ENCODE data around the gene CEP57L1.
"Not testable (repeated sequence)": the region's sequence is repeated elsewhere in the genome, so short reads cannot be mapped to it uniquely, and the experiment has no call there.

The CEP57L1 gene

GRCh38 chr6:109074133-109074415, 21.2 kb upstream of the CEP57L1 start:
- DNase-seq, result no peak

DNA sequence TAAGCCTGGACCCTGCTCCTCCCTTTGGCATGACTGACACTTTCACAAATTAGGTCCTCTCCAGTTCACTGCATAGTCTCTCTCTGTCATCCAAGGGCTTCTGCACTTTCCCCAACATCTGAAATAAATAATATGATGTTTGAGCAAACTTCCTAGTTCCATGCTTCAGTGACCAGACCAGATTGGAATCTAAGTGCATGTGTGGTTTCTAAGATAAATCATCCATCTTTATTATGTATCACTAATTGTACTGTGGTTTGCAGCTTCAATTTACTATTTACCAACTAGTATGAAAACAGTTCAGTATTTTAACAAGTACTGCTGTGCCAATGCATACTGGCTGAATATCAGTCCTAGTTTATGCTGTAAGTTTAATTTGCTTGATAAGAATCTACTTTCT, 19.4 kb upstream of the CEP57L1 start:
- no peak for DNase-seq

DNA sequence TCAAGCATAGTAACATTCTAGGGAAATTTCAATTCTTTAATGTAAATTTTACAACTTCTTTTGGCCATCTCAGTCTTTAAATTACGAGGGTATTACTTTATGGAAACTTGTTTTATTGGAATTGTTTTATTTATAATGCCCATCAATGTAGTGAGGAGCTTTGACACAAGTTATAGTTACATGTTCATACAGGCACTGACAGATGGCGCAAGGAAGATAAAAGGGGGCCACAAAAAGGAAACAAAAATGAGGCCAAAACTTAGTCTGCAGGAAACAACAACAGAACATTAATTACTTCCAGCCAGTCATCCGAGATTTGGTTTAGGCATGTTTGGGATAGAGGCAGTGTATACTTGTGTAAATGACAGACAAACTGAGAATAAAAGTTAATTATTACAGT, 18.9 kb upstream of the CEP57L1 start:
- DNase-seq, result no peak

GRCh38 chr6:109079981-109080380, 15.3 kb upstream of the CEP57L1 start:
- DNase-seq, result no peak

DNA sequence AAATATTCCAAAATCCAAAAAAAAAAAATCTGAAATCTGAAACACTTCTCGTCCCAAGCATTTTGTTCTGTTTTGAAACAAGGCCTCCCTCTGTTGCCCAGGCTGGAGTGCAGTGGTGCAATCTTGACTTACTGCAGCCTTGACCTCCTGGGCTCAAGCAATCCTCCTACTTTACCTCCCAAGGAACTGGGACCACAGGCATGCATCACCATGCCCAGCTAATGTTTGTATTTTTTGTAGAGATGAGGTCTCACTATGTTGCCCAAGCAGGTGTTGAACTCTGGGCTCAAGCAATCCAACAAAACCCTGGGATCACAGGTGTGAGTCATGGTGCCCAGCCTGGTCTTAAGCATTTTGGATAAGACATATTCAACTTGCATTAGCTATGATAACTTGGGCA, 14.3 kb upstream of the CEP57L1 start:
- DNase-seq, result peak; percentile 12

DNA sequence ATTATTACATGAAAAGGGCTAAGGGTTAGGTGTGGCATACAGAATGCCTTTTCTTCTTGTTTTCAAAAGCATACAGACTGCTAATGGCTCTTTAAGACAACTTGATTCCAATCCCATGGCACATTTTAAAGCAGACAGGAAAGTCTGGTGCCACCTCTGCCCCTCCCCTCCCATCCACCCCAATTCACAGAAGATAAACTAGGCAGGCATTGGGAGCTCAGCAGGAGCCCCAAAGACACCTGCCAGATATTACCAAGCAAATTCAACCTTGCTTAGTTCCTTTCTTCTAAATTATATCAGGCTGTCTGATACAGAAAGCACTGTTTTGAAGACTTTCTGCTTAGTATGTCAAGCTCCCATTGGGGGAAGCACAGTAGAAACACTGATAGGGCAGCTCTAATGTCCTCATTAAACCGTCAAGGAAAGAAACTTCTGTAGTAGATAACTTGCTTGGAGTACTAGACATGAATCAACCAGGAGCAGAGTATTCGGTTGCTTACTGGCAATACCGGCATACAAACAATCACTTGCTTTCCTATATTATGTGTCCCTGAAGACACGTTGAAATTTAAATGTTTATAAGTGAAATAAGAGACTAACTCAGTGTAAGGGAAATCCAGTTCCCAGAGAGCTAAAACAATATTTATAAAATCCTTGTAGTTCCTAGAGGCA, 13.7 kb upstream of the CEP57L1 start:
- no peak for DNase-seq

DNA sequence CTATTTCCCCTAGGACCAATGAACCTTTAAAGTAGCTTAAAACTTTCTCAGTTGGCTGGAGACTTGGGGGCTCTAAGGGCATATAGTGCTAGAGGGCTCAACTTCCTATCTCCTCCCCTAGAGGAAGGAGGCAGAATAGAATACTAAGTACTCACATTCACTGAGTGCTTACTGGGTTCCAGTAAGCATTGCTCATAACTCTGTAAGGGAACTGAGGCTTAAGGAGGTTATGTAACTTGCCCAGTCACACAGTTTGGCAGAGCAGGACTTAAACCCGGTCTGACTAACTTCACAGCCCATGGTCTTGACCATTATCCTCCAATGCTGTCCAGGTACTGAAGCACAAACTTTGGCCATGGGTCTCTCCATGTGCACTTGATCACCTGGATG, 13.1 kb upstream of the CEP57L1 start:
- peak; percentile 27 for DNase-seq

DNA sequence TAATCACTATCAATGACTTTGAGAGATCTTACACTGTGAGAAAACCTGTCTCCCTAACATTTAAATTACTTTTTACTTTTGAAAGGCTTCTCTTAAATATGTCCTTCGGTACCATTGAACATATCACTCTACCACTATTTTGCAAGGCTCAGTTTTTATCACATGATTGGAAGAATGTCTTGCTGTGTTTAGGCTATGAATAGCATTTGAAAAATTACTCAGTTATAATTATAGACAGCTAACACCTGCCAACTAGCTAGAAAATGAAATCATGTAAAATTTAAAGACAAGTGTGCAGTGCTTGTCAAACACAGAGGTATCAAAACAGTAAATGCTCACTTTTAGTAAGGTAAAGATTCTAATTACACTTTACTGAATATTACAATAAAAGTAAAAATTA, 11.7 kb upstream of the CEP57L1 start:
- DNase-seq, result no peak

DNA sequence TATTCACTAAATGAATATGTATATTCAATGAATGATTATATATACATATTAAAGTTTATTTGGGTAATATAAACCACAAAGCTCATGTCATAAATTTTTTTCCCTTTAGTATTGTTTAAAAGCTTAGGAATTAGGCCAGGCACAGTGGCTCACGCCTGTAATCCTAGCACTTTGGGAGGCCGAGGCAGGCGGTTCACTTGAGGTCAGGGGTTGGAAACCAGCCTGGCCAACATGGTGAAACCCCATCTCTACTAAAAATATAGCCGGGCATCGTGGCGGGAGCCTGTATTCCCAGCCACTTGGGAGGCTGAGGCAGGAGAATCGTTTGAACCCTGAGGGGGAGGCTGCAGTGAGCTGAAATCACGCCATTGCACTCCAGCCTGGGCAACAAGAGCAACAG, 11.2 kb upstream of the CEP57L1 start:
- not testable (repeated sequence) for DNase-seq

GRCh38 chr6:109087661-109088264, 7.5 kb upstream of the CEP57L1 start:
- no peak for DNase-seq

- DNase-seq, result no peak
Observed at GRCh38 chr6:109088995-109089394, 6.3 kb upstream of the CEP57L1 start.

DNA sequence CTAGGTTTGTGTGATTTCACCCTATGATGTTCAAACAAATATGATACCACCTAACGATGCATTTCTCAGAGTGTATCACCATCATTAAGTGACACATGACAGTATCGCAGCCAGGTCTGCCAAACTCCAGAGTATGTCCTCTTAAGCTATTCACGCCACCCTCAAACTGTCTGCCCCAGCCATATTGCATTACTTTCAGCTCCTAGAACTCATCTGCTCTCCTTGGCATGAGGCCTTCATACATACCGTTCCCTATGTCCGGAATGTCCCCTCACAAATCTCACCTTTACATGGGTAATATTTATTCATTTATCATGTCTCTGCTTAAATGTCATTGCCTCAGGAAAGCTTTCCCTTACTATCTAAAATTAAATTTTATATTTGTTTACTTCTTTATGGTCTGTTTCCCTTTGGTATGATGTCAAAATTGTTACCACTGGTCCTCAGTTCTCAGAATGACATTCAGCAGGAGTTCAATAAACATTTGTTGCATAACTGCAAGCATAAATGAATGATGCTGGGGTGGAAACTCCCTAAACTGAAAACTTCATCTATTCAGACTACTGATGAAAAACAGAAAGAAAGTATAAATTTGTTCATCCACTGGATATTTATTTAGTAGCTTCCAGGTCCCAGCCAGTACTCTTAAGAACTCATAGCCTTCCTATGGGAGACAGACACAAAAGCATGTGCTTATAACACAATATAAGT, 3.8 kb upstream of the CEP57L1 start:
- no peak for DNase-seq

DNA sequence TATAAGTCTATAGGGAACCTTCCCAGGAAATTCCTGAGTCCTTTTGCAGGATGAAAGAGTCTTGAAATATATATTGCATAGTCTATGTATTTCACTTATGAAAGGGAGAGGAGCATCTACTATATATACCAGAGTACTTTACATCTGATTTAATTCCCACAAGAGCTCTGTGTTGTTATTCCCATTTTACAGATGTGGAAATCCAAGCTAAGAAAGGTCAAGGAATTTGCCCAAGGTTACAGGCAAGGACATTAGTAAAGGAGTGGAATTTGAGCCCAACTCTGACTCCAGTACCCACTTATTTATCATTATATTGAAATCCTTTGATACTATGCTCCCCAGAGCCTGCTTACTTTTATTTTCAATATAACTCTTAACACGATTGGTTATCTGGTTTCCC, 3.2 kb upstream of the CEP57L1 start:
- DNase-seq, result no peak

DNA sequence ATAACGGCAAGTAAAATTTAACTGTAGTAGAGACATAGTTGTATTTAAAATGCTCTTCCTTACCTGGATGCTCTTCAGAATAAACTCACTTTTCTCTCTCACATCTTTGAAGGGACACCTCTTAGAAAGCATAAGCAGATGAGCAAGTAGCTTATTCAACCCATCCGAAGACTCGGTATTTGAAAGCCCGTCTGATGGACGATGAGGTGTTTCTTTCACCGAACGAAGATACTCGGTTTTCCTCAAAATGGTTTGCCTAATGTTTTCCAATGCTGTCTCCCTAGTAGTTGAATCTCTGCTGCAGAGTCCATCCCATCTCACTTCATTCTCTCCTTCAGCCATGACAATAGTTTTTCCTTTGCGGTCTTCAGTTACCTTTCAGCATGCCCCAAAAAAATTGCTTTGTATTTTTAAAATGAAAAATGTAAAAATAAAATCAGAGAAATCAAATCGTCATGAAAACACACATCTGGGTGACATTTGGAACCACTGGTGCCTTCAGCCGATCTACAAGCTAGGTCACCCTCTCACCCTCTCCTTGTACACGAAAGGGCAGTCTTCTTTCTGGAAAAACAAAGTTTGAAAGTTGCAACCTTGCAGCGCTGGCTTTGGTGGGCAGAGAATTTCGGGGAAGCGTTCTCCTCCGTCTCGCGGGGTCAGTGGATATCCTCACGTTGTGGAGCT, 1.4 kb upstream of the CEP57L1 start:
- DNase-seq, result no peak

GRCh38 chr6:109094416-109095035, 781 bp upstream of the CEP57L1 start, which contains the start of gene SESN1:
SESN1 (minus strand) TSS chr6:109094846; CDS start chr6:109094073, 773 bp downstream.
- DNase-seq, result peak; percentile 85

DNA sequence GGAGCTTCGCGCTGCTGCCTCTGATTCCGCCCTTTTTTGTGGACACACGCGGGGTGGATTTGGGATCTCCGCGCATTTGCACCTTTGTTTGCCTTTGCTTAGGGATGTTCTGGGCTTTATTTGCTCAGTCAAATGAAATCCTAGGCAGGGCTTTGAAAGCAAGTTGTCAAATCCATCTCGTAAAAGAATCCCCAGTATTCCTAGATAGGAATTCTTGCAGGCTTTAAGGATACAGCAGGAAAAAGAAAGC, 453 bp downstream of the CEP57L1 start:
- DNase-seq, result no peak

GRCh38 chr6:109096208-109096607, 901 bp downstream of the CEP57L1 start:
- no peak for DNase-seq

DNA sequence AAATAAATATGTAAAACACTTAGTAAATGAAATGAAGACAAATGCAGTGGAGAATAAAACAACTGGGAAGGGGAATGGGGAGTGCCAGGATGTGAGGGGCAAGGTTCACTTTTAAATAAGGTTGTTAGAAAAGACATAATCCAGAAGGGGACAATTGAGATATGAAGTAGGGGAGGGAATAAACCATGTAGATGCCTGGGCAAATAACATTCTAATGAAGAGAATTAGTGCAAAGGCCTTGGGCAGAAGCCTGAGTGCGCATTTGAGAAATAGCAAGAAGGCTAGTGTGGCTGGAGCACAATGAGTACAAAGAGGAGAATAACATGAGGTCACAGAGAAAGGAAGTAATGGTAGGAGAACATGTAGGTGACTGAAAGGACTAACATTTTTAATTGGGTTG, 2.4 kb downstream of the CEP57L1 start:
- DNase-seq, result no peak

DNA sequence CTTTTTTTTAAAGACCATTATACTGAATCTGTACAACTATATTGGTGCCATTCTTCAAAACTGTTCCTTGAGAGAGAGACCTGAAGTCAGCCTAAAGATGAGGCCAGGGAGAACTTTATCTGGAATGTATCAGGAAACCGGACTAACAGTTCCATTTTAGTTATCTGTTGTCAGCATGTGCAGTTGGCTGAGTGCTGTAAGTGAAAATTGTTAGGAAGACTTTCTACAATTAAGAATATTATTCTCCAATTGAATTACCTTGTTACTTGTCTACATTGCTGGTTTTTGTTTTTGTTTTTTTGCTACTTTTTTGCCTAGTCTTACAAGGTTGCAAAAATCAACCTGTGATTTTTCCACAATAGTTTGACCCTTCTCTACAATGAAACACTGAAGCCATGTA, 7.5 kb downstream of the CEP57L1 start:
- no peak for DNase-seq

- DNase-seq, result no peak
Observed at GRCh38 chr6:109103942-109104341, 8.6 kb downstream of the CEP57L1 start.

GRCh38 chr6:109104512-109104911, 9.2 kb downstream of the CEP57L1 start:
- DNase-seq, result no peak

DNA sequence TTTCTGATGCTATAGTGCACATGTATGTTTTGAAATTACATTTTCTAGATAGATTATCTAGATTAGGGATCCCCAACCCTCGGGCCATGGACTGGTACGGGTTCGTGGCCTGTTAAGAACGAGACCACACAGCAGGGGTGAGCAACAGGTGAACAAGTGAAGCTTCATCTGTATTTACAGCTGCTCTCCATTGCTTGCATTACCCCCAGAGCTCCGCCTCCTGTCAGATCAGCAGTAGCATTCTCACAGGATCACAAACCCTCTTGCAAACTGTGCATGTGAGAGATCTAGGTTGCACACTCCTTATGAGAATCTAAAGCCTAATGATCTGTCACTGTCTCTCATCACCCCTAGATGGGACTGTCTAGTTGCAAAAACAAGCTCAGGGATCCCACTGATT, 10.4 kb downstream of the CEP57L1 start:
- no peak for DNase-seq

DNA sequence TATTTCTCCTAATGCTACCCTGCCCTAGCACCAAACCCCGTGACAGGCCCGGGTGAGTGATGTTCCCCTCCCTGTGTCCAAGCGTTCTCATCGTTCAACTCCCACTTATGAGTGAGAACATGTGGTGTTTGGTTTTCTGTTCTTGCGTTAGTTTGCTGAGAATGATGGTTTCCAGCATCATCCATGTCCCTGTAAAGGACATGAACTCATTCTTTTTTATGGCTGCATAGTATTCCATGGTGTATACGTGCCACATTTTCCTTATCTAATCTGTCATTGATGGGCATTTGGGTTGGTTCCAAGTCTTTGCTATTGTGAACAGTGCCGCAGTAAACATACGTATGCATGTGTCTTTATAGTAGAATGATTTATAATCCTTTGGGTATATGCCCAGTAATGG, 14.4 kb downstream of the CEP57L1 start:
- DNase-seq, result not testable (repeated sequence)

DNA sequence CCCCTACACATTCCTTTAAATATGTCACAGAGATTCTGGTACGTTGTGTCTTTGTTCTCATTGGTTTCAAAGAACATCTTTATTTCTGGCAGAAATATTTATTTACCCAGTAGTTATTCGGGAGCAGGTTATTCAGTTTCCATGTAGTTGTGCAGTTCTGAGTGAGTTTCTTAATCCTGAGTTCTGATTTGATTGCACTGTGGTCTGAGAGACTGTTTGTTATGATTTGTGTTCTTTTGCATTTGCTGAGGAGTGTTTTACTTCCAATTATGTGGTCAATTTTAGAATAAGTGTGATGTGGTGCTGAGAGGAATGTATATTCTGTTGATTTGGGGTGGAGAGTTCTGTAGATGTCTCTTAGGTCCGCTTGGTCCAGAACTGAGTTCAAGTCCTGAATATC, 17.4 kb downstream of the CEP57L1 start:
- DNase-seq, result not testable (repeated sequence)

Measured in NCI-H226 (cell line).